ENCODE data around the gene DNAJA4.
A peak's percentile ranks its signal among the peaks of the same experiment; 100 is the strongest.

DNAJA4 gene

GRCh38 chr15:78312957-78313356 lies 48.6 kb downstream of the DNAJA4 start:
- H3K4me3 ChIP-seq (ENCODE audit: low read length), result no peak overlapping the region
- DNase-seq (ENCODE audit: low read depth), result no peak
- TF ChIP-seq CTCF (conservative IDR thresholded peaks at IDR 0.05; ENCODE audit: low read length), result no peak

- TF ChIP-seq CTCF (conservative IDR thresholded peaks at IDR 0.05; ENCODE audit: low read length), result no peak
- no peak for DNase-seq (ENCODE audit: low read depth)
- H3K4me3 ChIP-seq (ENCODE audit: low read length), result no peak overlapping the region
These were observed 49.0 kb downstream of the DNAJA4 start for GRCh38 chr15:78313383-78313782.

- no peak for DNase-seq (ENCODE audit: low read depth)
- no peak for TF ChIP-seq CTCF (conservative IDR thresholded peaks at IDR 0.05; ENCODE audit: low read length)
- no peak overlapping the region for H3K4me3 ChIP-seq (ENCODE audit: low read length)
These were observed 49.8 kb downstream of the DNAJA4 start for GRCh38 chr15:78314181-78314581.

- DNase-seq (ENCODE audit: low read depth), result no peak
- H3K4me3 ChIP-seq (ENCODE audit: low read length), result no peak overlapping the region
These were observed 51.4 kb downstream of the DNAJA4 start for GRCh38 chr15:78315686-78316282.

DNA sequence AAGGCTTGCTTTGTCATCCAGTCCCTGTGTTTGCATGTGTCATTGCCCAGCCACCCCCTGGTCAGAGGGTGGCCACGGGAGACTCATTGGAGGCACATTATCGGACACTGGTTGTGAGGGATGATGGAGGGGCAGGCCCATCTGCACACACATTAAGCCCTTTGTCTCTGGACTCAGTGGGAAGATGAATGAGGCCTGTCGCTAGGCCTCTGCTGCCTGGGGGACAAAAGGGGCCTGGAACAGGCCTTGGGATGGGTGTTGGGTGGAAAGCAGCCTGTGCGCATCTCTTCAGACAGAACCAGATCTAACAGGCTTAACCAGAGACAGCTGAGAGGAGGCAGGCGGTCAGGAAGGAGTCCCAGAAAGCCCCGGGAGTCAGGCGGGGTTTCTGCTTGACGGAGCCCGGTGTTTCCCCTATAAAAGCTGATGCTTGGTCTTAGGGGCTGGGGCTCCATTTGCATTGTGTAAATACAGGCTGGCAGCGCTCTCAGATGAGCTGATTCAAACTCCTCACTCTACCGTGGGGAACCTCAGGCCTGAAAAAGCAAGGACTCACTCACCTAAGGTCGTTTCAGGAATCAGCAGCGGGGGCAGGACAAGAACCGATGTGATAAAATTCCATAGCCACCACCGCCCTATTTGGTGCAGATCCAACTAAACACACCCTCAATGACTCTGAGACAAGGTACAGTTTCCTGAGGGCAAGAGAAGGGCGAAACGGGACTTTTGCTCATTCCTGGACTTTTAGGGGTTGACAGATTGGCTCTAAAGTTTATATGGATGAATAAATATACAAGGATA lies 52.1 kb downstream of the DNAJA4 start:
- no peak overlapping the region for H3K4me3 ChIP-seq (ENCODE audit: low read length)
- TF ChIP-seq CTCF (conservative IDR thresholded peaks at IDR 0.05; ENCODE audit: low read length), result no peak
- no peak for DNase-seq (ENCODE audit: low read depth)

More at GRCh38 chr15:78315686-78316282, 51.4 kb downstream of the DNAJA4 start:
- TF ChIP-seq CTCF (conservative IDR thresholded peaks at IDR 0.05; ENCODE audit: low read length), result peak; percentile 39

DNA sequence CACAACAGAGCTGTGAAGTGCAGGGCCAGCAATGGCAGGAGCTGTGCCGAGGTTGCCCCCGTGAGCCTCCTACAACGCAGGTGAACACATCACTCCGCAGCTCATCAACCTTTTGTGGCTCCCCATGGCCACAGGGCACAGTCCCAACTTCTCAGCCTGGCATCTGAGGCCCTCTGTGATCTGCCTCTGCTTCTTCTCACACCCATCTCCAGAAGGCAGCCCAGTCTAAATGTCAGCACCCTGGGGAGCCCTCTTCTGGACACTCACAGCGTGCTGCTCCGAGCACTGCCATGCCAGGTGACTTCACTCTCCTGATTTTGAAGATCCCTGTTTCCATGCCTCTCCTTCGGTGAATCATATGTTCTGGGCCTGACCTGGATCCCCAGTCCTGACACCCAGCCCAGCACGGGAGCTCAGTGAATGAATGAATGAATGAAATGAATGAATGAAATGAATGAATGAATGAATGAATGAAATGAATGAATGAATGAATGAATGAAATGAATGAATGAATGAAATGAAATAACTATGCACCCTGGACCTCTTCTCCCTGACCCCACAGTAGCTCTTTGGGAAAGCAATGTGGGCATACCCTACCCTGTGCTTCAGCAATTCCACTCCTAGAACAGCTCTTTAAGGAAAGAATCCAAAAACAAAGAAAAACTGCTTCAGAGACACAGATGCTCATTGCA lies 52.9 kb downstream of the DNAJA4 start:
- no peak for DNase-seq (ENCODE audit: low read depth)
- H3K4me3 ChIP-seq (ENCODE audit: low read length), result no peak overlapping the region
- peak; percentile 9; the same call in 1 of the 2 replicates for TF ChIP-seq CTCF (conservative IDR thresholded peaks at IDR 0.05; ENCODE audit: low read length)
